Keratinocyte (primary cell): ENCODE data around the gene CYP39A1.

ENCODE experiments used
- CTCF ChIP-seq, 3 experiments: IDR thresholded peaks in 1 of 3; conservative IDR thresholded peaks in 1 of 3; optimal IDR thresholded peaks in 1 of 3; 2 replicates in 2 of 3; 3 replicates in 1 of 3; pipeline versions ENCODE3 to v1.5.1; 2011; ENCODE audit warnings: low read length in 3 of 3, mild to moderate bottlenecking in 3 of 3, moderate library complexity in 2 of 3, control low read depth in 1 of 3, inconsistent platforms in 1 of 3; ENCODE audit not compliant: insufficient read depth in 2 of 3; ENCODE audit errors: extremely low read depth in 1 of 3
- EZH2 ChIP-seq: IDR thresholded peaks from one replicate; pipeline ENCODE4 v1.6.1; 2012; ENCODE audit warnings: inconsistent platforms, mild to moderate bottlenecking, low read length, moderate library complexity

DNA sequence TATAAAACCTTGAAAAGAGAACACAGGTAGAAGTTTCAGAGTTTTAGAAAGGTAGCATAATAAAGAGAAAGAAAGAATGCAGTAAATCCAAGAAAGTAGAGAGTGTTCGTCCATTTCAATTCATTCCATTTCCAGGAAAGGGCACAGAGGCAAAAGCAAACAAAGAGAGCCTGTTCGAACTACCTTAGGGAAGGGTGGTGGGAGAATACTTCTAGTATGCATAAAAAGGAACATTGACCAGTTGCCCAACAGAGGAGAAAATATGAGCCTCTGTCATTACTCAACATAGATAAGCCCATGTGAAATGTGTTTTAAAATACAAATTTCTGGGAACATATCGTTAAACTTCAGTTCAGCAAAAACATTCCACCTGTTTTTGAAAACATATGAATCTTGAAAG, 60.6 kb downstream of the CYP39A1 start:
- TF ChIP-seq CTCF (optimal IDR thresholded peaks at IDR 0.05 in 1 of 3, IDR thresholded peaks at IDR 0.05 in 1 of 3, conservative IDR thresholded peaks at IDR 0.05 in 1 of 3; ENCODE audit: extremely low read depth in 1 of 3, insufficient read depth in 2 of 3, low read length in 3 of 3), result no peak
- no peak for TF ChIP-seq EZH2
